Stimulated activated CD8-positive, alpha-beta memory T cell treated with anti-CD3 and anti-CD28 coated beads, Interleukin-4, amount 100 ng/mL, for 1 hour (primary cell): Measurements from ENCODE around the gene PTPN7.
"Not testable (repeated sequence)": the region's sequence is repeated elsewhere in the genome, so short reads cannot be mapped to it uniquely, and the experiment has no call there.

Experiments used
- DNase-seq, 2 donors: peaks; one replicate each; pipeline ENCODE4 v3.0.0-alpha.2; 2020; ENCODE audit warnings: low read depth in 2 of 2, low spot score in 1 of 2

PTPN7 gene

GRCh38 chr1:202131956-202132821 is 28.2 kb downstream of the PTPN7 start:
- DNase-seq: no peak

- no peak for DNase-seq
Observed at GRCh38 chr1:202130816-202131522, 29.4 kb downstream of the PTPN7 start.

- no peak for DNase-seq
Observed at GRCh38 chr1:202130297-202130721, 30.1 kb downstream of the PTPN7 start.

GRCh38 chr1:202129453-202130296 is 30.7 kb downstream of the PTPN7 start:
- no peak for DNase-seq

- DNase-seq: no peak
Observed at GRCh38 chr1:202127836-202128622, 32.4 kb downstream of the PTPN7 start.

- no peak for DNase-seq
Observed at GRCh38 chr1:202127061-202127460, 33.3 kb downstream of the PTPN7 start.

GRCh38 chr1:202126426-202126825 is 34.0 kb downstream of the PTPN7 start:
- no peak for DNase-seq

- no peak for DNase-seq
Observed at GRCh38 chr1:202125611-202126010, 34.8 kb downstream of the PTPN7 start.

GRCh38 chr1:202124142-202124541 is 36.3 kb downstream of the PTPN7 start:
- no peak for DNase-seq

- no peak for DNase-seq
Observed at GRCh38 chr1:202123336-202123813, 37.0 kb downstream of the PTPN7 start.

- DNase-seq: no peak
Observed at GRCh38 chr1:202122639-202123335, 37.6 kb downstream of the PTPN7 start, which contains the start of gene GPR37L1. Gene GPR37L1 (plus strand): TSS chr1:202122917. CDS start chr1:202122964, 47 bp downstream.

GRCh38 chr1:202121006-202121405 is 39.4 kb downstream of the PTPN7 start:
- DNase-seq: no peak

- no peak for DNase-seq
Observed at GRCh38 chr1:202117898-202118371, 42.5 kb downstream of the PTPN7 start.

- DNase-seq: no peak
Observed at GRCh38 chr1:202116287-202116686, 44.1 kb downstream of the PTPN7 start.

- DNase-seq: no peak
Observed at GRCh38 chr1:202113690-202114300, 46.6 kb downstream of the PTPN7 start.

- DNase-seq: no peak
Observed at GRCh38 chr1:202112859-202113689, 47.3 kb downstream of the PTPN7 start.

GRCh38 chr1:202111589-202111988 is 48.8 kb downstream of the PTPN7 start:
- DNase-seq: not testable (repeated sequence)

- DNase-seq: no peak
Observed at GRCh38 chr1:202110977-202111376, 49.4 kb downstream of the PTPN7 start.
